Colonic mucosa (tissue), 4 donors: ENCODE results near the gene LPA. TPM values are rescaled to one million over a fixed set of nuclear protein-coding genes. Genes with fewer than 3 reads are reported as not detected.

Experiments
- DNase-seq: peaks from one replicate; pipeline ENCODE4 v3.0.0-alpha.2; 2020
- H3K27ac ChIP-seq: fragments of 200-600 bp; one replicate; pipeline ENCODE4 v1.8.0; 2021
- H3K27me3 ChIP-seq: fragments of 200-600 bp; one replicate; pipeline ENCODE4 v1.8.0; 2021
- H3K36me3 ChIP-seq: fragments of 200-600 bp; one replicate; pipeline ENCODE4 v1.8.0; 2021
- H3K4me1 ChIP-seq: fragments of 200-600 bp; one replicate; pipeline ENCODE4 v1.8.0; 2021; ENCODE audit warnings: mild to moderate bottlenecking
- H3K4me3 ChIP-seq: fragments of 200-600 bp; one replicate; pipeline ENCODE4 v1.8.0; 2021
- H3K9ac ChIP-seq, 2 donors: one replicate each; pipeline ENCODE4 v1.7.0; 2013; ENCODE audit warnings: control low read depth in 2 of 2, low read depth in 2 of 2, low read length in 2 of 2
- H3K9me3 ChIP-seq: fragments of 200-600 bp; one replicate; pipeline ENCODE4 v1.8.0; 2021
- intact Hi-C: fragments of 100-400 bp; cut with DNase I; formaldehyde crosslinking; loops from one replicate; pipeline ENCODE4 v1.14.1; 2022
- total RNA-seq, 2 donors: library from RNA; stranded (reverse); fragmentation: NEBNext Ultra II Directional in 1 of 2; extraction: Animal tissue kit (Norgen Biotek cat#: 25700) in 1 of 2; gene quantifications; one replicate each; pipeline ENCODE4 v1.2.1, GENCODE V29; 2021
- TF ChIP-seq, protein P1 (sequence below): fragments of 200-600 bp; IDR thresholded peaks from one replicate; pipeline ENCODE4 v1.8.0; 2022; ENCODE audit warnings: antibody characterized with exemption, mild to moderate bottlenecking
- donor health status: healthy.
- donor health status: DM: no; HTN: no; CAD: no.
- donor health status: DM: no; HTN: no; CAD: no.

LPA gene
- total RNA-seq, 2 donors from 2014 or later, result 0.15 TPM; not detected in 1

DNA sequence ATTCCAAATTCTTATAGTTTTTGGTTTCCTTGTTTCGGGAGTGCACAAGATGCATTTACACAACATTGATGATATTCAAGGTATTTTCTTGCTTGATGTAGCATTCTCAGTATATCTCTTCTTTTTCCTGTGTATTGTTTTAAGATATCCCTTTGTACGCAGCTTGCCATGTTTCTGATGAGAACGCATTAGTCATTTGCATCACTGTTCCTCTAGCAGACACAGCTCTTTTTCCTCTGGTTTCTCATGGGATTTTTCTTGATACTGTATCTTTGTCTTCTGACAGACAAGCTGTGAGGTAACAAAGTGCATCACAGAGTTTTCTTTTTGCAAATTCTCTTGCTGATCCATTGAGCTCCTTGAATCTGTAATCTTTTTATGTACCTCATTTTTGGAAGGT lies 169.5 kb downstream of the LPA start:
- no peaks in the 10 kb centered on the region for H3K36me3 ChIP-seq
- TF ChIP-seq, protein P1, sequence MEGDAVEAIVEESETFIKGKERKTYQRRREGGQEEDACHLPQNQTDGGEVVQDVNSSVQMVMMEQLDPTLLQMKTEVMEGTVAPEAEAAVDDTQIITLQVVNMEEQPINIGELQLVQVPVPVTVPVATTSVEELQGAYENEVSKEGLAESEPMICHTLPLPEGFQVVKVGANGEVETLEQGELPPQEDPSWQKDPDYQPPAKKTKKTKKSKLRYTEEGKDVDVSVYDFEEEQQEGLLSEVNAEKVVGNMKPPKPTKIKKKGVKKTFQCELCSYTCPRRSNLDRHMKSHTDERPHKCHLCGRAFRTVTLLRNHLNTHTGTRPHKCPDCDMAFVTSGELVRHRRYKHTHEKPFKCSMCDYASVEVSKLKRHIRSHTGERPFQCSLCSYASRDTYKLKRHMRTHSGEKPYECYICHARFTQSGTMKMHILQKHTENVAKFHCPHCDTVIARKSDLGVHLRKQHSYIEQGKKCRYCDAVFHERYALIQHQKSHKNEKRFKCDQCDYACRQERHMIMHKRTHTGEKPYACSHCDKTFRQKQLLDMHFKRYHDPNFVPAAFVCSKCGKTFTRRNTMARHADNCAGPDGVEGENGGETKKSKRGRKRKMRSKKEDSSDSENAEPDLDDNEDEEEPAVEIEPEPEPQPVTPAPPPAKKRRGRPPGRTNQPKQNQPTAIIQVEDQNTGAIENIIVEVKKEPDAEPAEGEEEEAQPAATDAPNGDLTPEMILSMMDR, result no peak
- no peak overlapping the region for H3K9ac ChIP-seq
- no peak overlapping the region for H3K27ac ChIP-seq
- H3K9me3 ChIP-seq, result no peaks in the 10 kb centered on the region
- intact Hi-C loops, result no loop called here
- H3K4me1 ChIP-seq, result no peaks in the 10 kb centered on the region
- H3K27me3 ChIP-seq, result no peaks in the 10 kb centered on the region
- DNase-seq, result no peak
- no peak overlapping the region for H3K4me3 ChIP-seq

DNA sequence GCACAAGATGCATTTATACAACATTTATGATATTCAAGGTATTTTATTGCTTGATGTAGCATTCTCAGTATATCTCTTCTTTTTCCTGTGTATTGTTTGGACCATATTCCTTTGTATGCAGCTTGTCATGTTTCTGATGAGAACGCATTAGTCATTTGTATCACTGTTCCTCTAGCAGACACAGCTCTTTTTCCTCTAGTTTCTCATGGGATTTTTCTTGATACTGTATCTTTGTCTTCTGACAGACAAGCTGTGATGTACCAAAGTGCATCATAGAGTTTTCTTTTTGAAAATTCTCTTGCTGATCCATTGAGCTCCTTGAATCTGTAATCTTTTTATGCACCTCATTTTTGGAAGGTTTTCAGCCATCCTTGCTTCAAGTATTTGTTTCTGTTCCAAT lies 175.0 kb downstream of the LPA start:
- intact Hi-C loops, result no loop called here
- Histone ChIP-seq H3K36me3 (no peaks in the 10 kb centered on the region), H3K4me1 (no peaks in the 10 kb centered on the region), H3K27ac (no peak overlapping the region), H3K4me3 (no peak overlapping the region), H3K9me3 (no peaks in the 10 kb centered on the region), H3K27me3 (no peaks in the 10 kb centered on the region), H3K9ac (no peak overlapping the region)
- DNase-seq, result no peak
- TF ChIP-seq, protein P1, result no peak

DNA sequence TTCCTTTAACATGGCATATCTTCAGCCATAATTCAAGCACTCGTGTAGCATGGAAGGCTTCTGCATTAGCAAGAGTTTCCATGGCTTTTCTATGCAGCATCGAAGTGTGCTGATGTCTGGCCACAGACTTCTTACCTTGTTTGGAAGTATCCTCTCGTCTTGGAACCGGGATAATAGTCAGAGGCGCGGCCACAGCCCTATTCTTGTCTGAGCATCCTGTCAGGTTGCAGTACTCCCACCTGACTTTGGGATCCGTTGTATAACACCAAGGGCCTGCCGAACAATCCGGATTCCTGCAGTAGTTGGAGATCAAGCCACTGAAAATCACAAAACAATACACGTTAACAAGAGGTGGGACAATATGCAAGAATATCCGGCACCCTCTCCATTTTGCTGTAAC lies 177.0 kb downstream of the LPA start:
- H3K9ac ChIP-seq, result no peak overlapping the region

More for the DNA sequence above, 177.0 kb downstream of the LPA start:
- Histone ChIP-seq H3K36me3 (no peaks in the 10 kb centered on the region), H3K27me3 (no peaks in the 10 kb centered on the region), H3K4me3 (no peak overlapping the region), H3K27ac (no peak overlapping the region), H3K9me3 (no peaks in the 10 kb centered on the region), H3K4me1 (no peaks in the 10 kb centered on the region)
- TF ChIP-seq, protein P1, result no peak
- intact Hi-C loops, result no loop called here
- DNase-seq, result no peak

Other genes with a start within 250 kb of the LPA start
- gene PLG, start 38.0 kb upstream of the LPA start, total RNA-seq, result 1 to 10 TPM in 1 of 2 donors, under 1 TPM in 1; 0.16 to 1.3 TPM